GM04504 (cell line): Measurements from ENCODE around the gene CD46.

Experiments
- DNase-seq: peaks from one replicate; pipeline ENCODE4 v3.0.0-alpha.2; 2012; ENCODE audit warnings: low read depth

The CD46 gene

DNA sequence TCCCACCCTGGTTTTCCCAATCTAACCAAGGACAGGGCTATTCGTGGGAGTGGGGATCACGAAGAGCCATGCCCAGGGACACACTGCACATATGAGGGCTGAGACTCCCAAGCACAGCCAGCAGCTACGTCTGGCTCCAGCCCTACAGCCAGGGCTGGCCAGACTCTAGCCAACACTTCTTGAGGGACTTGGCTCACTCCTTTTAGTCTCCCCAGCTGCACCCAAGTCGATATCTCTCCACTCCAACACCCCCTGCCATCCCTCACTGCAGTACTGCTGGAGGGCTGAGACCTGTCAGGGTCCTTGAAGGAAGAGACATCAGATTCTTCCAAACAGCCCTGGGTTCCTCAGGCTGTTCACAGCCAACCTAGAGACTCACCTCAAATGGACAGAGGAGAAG lies 62.6 kb downstream of the CD46 start:
- no peak for DNase-seq

DNA sequence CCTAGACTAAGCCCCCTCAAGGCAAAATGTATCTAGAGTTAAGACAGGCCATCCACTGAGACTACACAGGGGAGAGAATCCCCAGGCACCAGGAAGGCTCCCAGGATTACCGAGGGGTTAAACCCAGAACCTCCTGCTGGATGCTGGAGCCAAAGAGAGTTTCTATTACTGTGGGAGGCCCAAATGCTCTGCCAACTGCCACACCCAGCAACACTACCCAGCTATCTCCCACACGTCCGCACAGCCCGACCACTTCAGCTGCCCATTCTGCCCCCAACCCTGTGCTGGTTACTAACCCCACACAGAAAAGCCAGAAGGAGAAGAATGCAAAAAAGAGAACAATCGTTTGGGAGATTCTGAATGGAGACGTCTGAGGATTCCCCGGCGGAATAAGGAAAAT lies 63.6 kb downstream of the CD46 start:
- DNase-seq: no peak

DNA sequence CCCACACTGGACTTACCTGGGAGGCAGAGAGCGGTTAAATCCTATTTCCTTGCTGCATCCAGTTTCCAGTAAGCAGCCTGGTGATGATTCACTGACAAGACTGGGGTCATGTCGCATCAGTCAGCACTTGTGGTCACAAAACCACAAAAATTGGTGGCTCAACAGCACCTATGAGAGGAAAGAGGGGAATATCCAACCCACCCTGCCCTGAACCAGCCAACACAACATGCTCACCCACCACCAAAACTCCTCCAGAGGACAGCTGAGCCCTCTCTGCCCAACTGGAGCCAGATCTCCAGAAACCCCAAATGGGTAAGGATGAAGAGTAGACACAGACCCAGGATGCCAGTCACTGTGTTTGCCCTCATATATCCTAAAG lies 64.0 kb downstream of the CD46 start:
- DNase-seq: no peak

DNA sequence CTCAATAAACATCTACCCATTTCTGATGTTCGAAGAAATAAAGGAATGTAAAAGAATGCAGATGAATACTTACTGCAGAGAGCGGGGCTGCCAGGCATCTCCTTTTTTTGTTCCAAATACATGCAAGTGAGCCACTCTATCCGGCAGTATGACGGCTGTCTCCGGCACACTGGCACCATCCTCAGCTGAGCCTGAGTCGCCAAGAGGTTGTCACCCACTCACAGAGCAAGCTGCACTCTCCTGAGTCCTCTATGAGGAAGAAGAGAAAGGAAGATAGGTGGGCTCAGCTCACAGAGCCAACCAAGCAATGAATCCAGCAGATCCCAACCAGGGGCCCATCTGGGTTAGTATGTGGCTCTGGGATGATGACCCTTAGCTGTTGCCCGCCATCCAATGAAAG lies 65.3 kb downstream of the CD46 start:
- DNase-seq: no peak

DNA sequence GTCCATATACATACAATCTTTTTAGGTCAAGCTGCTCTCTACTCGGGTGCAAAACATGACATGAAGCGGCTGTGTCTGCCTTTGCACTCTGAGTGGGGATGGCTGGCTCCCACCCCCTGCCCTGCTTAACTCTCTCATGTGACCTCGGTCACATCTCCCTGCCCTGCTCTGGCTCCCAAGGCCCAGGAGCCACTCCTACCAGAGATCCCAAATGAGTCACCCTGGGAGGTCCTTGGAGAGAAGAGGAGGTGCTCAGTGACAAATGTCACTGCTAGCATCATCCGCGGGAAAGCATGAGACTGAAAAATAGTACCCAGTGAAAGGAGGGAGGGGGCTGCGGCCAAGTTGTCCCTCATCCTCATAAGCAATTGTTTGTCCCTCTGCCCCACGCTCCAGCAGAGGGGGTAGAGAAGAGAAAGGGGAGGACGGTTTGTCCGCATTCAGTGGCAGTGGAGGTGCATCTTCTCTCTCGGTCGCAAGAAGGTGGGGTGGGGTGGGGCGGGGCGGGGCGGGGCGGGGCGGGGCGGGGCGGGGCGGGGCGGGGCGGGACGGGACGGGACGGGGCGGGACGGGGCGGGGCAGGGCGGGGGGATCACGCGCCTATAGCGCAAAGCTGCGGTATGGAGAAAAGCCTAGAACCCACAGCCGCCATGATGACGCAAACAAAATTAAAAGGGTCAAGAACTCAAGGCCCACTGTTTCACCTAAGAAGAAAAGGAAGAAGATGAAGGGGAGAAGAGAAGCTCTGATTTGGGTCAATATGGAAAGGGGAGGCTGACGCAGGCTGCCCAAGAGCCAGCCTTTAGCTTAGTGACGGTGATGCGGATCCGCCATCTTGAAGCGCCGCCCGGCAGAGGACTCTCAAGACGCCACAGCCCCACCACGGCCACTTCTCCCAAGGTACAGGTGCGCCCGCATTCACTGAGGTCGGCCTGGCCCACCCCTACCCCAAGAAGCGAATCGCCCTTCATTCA lies 66.2 kb downstream of the CD46 start:
- DNase-seq: no peak

DNA sequence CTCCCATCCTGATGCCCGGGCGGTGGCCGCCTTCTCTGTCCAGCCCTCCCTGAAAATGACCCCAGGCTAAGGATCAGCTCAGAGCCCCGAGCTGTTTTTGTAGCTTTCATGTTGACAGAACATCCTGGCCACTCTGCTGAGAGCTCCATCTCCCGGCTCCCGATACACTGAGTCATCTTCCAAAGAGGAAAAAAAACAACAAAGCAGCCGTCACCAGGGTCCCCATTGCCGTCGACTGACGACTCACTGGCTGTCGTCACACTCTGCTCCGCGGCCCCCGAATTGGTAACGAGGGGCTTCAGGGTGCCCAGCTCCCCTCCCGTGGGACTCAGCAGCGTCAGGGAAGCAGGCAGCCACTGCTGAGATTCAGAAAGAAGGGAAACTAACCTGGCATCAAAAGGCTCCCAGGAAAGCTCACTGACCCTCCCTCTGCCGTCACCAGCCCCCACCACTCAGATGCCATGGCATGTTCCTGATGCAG lies 67.2 kb downstream of the CD46 start:
- DNase-seq: no peak

DNA sequence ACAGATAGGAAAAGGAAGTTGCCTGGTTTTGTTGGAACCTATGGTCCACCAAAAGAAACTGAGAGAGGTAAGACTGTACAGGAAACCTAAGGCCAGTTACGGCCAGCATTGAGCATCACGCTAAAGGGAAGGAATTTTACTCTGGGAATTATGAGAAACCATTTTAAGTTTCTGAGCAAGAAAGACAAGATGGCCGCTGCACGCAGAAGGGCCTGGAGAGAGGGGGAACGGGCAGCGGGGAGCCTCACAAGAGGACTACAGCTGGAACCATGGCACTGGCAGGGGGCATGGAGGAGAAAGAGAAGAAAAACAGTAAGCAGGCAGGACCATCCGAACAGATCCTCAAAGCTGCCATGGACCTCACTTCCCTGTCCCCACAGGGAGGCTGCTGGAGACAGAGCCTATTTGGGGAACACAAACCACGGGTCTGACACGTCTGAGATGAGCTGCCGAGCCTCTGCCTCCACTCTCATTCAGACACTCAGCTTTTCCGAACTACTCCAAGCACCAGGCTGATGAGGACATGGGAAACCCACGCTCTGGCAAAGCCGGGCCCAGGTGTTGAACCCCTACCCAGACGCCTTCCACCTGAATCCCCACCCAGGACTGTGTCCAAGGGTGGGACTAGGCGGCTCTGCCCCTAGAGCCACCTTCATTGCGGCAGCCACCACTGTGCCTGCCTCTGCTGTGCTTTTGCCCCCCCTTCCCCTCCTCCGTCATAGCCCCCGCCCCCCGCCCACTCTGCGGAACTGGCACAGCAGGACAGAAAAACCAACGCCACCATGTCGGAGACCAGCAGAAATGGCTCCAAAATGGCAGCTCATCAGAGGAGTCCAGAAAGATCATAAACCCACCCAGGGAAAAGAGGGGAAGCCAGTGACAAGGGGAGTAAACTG lies 69.0 kb downstream of the CD46 start:
- DNase-seq: no peak

DNA sequence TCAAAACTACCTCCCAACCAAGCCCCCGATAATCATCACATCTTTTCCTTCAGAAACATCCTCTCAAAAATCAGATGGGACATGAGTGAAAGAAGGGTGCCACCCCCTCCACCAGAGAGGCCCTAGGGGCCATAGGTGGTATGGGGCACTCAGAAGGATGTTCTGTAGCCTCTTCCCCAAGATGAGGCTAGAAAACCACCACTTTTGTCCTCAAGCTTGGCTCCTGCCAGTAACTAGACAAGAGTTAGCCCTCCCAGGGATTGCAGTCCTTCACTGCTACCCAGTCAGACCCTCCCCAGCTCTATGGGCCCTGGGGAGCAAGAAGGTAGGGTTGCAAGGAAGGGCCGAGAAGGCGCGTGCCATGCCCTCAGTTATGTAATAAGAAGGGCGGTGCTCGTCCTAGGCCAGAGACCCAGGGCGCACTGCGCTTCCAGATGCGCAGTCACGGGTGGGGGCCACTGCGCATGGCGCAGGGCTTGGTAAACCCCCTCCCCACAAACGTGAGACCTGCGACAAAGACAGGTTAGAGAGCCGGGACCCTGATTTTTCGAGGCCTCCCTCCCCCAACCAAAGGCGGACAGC lies 69.7 kb downstream of the CD46 start:
- no peak for DNase-seq

DNA sequence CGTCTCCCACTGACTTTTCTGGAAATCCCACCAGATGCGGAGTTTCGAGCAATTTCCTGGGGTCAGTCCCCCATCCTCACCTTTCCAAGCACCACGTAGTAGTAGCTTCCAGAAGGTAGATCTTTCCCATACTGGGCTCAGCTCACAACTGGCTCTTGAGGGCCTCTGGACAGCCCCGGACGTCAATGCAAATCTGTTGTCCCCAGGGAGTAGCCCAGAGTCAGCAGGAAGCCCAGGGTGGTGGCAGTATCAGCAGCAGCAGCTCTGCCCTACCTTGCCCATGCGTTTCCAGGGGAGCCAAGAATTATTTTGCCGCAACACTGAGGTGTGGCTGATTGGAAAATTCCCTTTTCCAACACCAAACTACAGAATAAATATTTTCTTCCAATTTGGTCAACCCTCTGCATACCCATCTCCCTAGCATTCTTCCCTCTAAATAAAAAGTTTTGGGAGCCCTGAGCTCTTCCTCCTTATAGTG lies 70.3 kb downstream of the CD46 start:
- DNase-seq: no peak

DNA sequence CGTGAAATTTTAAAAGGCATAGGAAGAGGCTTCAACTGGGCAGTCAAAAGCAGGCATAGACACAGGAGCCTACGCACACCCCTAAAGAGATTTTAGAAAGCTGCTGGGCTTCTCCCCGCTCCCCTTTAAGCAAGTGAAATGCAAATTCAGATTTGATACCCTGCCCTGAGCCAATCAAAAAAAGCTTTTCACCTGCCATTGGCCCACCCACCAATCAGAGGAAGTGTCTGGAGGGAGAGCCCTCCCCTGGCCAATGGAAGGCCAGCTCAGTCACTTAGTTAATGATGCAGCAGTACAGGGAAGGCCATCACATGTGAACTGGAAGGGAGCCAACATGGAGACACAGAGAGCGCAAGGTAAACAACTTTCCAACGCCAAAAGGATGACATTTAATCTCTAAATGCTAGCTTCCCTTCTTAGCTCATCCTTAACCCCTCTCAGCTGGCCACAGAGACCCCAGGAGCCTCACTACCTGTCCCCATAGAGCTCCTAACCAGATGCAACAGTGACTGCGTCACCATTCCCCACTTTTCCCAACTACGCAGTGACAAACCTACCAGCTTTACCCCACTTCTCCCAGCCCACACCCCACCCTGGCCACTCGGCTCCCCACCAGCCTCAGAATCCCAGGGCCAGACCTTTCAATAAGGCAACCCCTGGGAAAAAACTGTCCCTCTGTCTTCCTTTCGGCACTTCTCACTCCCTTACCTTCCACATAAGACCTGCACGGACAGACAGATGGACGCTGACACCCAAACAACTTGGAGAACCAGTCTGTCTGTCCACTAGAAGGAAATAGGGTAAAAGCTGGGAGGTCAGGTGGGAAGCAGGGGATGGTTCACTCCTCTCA lies 71.0 kb downstream of the CD46 start:
- no peak for DNase-seq

DNA sequence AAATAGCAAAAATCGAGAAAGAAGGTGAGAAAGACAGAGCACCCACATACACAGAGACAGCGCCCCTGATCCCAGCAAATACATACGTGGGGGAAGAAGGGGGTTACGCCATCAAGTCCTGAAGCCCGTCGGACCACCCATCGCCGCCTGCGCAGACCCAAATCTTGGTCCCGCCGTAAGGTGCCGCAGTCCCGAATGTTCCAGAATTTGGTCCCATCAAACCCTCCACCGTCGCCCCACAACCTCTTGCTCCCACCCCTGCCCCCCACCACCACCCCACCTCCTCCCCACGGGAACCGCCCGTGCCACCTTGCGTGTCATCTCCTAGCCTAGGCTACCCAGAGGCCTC lies 71.7 kb downstream of the CD46 start:
- DNase-seq: no peak

DNA sequence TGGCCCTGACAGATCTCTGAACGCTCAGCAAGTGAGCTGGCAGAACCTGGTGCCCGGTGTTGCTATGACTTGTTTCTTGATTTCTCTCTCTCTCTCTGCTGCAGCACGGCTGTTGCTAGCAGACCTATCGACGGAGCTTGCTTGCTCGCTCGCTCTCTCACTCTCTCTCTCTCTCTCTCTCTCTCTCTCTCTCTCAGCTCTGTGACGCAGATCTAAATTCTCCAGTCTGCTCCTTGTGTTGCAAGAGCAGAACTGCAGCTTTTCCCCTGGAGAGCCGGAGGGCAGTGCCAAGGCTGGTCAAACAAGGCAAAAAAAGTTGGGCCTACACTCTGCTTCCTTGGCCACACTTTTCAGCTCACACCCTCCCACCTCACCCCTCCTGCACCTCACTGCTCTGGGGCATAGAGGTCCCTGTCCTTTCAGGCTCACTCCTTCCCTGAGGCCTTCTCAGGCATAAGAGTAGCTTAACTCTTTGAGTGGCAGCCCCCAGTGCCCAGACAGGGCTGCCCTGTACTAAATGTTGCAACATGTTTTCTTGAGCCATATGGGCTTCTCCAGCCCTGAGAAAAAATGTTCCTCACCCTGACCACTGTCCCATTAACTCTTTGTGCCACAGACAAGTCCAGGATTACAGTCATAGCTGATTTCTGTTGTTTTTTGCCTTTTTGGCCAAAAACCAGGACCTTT lies 72.2 kb downstream of the CD46 start:
- DNase-seq: peak; percentile 89

DNA sequence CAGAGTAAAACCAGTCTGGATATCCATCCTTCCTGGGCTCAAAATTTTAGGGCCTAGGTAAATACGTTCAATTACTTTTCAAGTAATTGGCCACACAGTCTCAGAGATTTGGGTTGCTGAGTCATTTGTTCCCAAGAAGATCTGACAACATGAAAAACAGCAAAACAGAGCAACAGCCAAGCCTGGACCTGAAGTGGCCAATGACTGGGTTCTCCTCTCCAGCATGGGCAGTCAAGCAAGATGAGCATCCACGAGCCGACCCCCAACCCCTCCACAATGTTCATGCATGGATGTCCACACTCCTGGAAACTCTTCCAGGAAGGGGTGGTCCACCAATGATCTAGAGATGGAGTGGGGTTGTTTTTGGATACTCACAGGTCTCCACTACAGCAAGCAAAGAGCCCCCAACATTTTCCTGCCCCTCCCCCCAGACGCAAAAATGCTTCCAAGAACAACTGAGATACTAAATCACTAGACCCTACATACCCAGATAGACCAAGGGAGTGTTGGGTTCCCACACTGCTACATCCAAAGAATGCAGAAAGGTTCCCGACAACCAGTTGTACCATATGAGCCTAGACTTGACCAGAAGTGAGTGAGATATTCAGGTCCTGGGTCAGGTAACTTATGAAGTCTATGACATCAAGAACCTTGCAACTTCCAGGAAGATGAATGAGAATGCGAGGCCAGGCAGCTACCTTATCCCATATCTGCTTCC lies 73.0 kb downstream of the CD46 start:
- DNase-seq: no peak

DNA sequence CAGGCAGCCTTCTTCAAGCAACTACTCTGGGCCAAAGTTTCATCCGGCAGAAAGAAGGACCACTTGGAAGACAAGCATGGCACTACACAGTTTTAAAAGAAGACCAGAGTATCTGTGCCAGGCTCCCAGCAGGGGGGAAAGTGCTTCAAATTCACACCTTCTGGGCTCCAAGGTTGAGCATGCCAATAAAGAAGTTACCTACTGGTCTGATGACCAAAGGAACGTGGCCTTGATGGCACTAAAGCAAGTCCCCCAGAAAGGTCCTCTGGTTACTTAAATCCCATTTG lies 73.5 kb downstream of the CD46 start:
- no peak for DNase-seq

DNA sequence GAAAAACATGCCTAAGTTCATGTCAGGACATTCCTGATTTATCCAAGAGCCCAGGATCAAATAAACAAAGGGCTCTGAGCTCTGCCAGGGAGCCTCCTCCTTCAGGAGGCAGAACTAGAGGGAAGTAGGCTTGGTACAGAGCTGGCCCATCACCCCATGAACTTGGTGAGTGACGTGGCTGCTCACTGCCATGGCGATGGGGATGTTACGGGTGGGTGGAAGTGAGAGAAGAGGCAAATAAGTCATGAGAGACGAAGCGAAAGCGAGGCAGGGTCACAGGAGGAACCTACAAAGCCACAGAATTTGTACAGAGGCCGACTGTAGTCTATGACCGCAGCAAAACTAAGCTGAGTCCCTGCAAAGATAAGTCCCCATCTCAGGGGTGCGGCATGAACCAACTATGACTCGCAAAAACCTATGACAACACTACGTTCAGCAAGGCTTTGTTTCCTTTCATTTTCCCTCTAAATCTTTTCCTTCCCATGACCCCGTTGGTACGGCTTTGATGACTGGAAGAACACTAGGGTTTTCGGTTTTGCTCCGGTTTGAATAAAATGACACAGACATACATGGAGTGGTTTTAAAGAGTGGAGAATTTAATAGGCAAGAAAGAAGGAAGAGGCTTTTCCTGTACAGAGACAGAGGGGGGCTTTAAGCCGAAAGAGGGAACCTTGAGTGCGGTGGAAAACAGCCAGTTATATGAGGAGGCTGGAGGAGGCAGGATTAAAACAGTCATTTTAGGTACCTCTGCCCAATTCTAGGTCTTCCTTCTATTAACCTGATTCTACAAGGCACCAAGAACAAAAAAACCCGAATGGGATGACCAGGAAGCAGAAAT lies 74.1 kb downstream of the CD46 start:
- no peak for DNase-seq

DNA sequence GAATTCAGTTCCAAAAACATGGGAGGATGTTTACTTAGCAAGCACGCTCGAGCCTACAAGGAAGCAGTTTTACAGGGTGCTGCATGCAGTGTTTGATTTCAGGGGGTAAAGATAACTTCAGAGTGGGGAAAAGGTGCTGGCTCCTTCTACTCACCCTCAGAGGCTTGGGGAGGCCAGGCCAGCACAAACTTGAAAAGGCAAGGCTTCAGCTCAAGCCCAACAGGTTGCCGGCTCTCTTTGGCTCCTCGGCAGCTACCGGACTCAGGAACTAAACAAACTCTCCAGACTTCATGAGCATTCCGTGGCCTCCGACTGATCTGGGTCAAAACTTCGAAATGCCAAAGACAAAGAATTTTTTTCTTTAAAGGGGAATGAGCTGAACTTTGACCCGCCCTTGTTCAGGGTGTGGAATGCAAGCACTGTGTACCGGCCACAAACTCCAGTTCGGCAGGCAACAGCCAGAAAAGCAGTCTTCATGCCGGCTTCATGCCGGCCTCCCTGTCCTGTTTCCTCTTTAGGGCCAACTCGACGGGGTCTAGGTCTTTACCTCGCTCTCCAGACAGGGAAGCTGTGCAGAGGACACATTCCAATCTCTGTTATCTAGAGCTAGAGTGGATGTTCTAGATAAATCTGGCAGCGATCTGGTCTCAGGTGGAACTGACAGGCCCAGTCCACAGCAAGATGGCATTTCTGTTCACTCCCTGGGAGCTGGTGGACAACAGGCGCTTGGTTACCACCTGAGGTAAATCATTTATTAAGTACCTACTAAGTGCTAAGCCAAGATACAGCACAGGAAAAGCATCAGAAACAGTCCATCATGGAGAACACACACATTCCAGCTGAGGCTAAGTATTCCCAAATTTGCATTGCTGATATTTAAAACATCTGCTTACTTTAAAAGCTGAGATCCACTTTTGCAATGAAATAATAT lies 75.0 kb downstream of the CD46 start:
- no peak for DNase-seq

DNA sequence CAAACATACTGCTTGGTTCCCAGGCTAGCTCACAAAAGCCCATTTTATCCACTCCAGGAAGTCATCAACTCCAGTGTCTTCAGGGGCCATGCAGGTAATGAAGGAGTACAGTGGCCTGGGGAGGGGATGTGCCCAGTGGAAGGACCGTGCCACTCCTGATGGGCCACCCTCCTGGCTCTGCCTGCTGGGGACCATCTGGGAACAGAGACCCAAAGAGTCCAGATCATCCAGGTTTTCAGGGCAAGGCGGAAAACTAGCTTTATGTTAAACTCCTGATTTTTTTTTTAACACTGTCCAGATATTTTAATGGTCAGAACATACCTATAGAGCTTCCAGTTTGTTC lies 75.6 kb downstream of the CD46 start:
- DNase-seq: no peak

DNA sequence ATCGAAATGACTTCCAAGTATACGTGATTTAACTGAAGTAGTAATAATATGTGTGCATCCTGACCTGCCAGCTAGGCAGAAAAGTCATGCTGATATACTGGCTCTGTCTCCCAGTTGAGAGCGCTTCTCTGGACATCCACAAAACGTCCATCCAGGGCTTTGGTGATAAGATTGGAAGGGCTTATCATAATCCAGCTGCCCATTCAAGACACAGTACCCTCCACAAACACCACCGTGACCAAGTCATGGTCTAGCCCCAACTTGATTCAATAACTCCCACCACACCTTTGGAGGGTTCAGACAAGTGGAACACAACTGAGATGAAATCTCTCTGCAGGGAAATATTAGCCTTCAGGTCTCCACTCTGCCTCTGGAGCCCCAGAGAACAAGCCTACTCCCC lies 76.2 kb downstream of the CD46 start:
- no peak for DNase-seq
